ENCODE data around the gene CLEC20A. TPM values are rescaled to one million over a fixed set of nuclear protein-coding genes. Genes with fewer than 3 reads are reported as not detected.

Gene CLEC20A
- total and polyA plus RNA-seq, 2 of the 8 experiments (the other 6 are each of a cell fraction or from before 2014, with no cell fraction given), result not detected

DNA sequence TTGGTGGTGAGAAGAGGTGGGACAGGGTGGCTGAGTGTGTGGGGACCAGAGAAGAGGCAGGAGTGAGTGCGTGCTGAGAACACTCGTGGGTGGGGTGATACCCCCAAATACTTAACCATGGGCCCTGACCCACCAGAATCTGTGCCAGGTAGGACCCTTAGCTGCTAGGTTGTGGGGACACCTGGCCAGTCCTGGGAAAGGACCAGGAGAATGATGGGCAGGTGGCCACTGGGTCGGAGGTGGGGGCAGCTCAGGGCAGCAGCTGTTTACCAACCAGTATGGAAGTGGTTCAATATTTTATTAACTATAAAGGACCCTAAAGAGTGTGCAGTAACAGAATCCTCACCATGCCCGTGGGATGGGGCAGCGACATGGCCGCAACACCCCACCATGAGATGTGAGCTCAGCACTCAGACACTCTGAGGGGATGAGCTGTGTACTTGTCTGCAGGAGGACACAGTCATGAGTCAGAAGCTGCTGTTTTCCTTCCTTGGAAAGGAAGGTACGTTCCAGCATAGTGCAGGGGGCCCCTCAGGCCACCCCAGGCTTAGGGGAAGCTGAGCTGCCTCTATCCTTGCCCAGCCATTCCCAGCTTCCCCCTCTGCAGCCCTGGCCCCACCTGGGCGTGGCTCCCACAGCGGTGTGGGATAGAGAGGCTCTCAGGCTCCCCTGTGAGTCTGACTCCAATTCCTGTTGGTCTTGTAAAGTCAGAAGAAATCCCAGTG lies 41.6 kb upstream of the CLEC20A start:
- Histone ChIP-seq H3K4me2 (ENCODE audit: insufficient read depth in 1 of 2, low read depth in 2 of 2, low read length in 2 of 2) (no peak overlapping the region), H3K9ac (replicated peaks in 1 of 4; ENCODE audit: extremely low read depth in 1 of 4, low read depth in 3 of 4, low read length in 3 of 4) (no peak overlapping the region)

More for the DNA sequence above, 41.6 kb upstream of the CLEC20A start:
- Histone ChIP-seq H3K9me3 (ENCODE audit: insufficient read depth in 2 of 2, low read depth in 1 of 2, low read length in 1 of 2) (no peaks in the 10 kb centered on the region), H4K5ac (ENCODE audit: insufficient read length, low read depth, low read length) (no peak overlapping the region), H3K27ac (ENCODE audit: low read depth, low read length) (no peak overlapping the region), H3K4ac (replicated peaks; ENCODE audit: insufficient read length, low read depth, low read length) (no peak overlapping the region), H3K79me2 (ENCODE audit: control insufficient read depth in 1 of 2, insufficient read depth in 2 of 2, low read length in 2 of 2) (no peaks in the 10 kb centered on the region), H3K23me2 (ENCODE audit: low read depth, low read length) (peaks cover 10% of the 10 kb centered on the region), H3K18ac (ENCODE audit: extremely low read depth, low read length) (no peak overlapping the region), H3K56ac (replicated peaks; ENCODE audit: insufficient read length, low read depth, low read length) (no peak overlapping the region), H3K36me3 (ENCODE audit: control insufficient read depth in 2 of 4, insufficient read depth in 4 of 4, low read length in 3 of 4) (no peaks in the 10 kb centered on the region), H3K79me1 (ENCODE audit: low read depth, low read length) (no peaks in the 10 kb centered on the region), H2AK5ac (ENCODE audit: low read depth, low read length) (no peak overlapping the region), H3K4me1 (replicated peaks in 1 of 4; ENCODE audit: control insufficient read depth in 3 of 4, insufficient read depth in 4 of 4, low read length in 3 of 4) (peaks cover 0 to 7% (median 3%) of the 10 kb centered on the region in 4 experiments; a peak in 2 of 7 replicates), H4K91ac (replicated peaks; ENCODE audit: insufficient read length, low read length) (no peak overlapping the region), H3K14ac (ENCODE audit: insufficient read length) (no peak overlapping the region), H4K8ac (ENCODE audit: extremely low read depth, insufficient read depth, low read length) (no peak overlapping the region), H2BK15ac (ENCODE audit: low read length) (no peak overlapping the region), H2BK120ac (replicated peaks; ENCODE audit: low read depth, low read length) (no peak overlapping the region), H4K20me1 (replicated peaks in 1 of 2; ENCODE audit: control insufficient read depth in 1 of 2, insufficient read depth in 2 of 2, low read length in 2 of 2) (no peaks in the 10 kb centered on the region), H2AFZ (ENCODE audit: low read length) (no peak overlapping the region), H3K27me3 (replicated peaks in 1 of 4; ENCODE audit: control insufficient read depth in 3 of 4, extremely low read depth in 1 of 4, insufficient read depth in 3 of 4, low read length in 3 of 4) (no peaks in the 10 kb centered on the region; a peak in 1 of 7 replicates), H2BK20ac (ENCODE audit: low read length) (no peak overlapping the region), H3K23ac (ENCODE audit: insufficient read length) (no peak overlapping the region), H2BK5ac (ENCODE audit: low read depth, low read length) (no peak overlapping the region), H2BK12ac (ENCODE audit: low read depth, low read length) (no peak overlapping the region), H3K4me3 (ENCODE audit: extremely low read depth in 1 of 4, insufficient read depth in 2 of 4, low read depth in 3 of 4, low read length in 4 of 4) (no peak overlapping the region)
- POLR2A ChIA-PET (ENCODE audit: partially characterized antibody), result interaction anchor here (1.4 to 6.0 kb wide), 2 partner anchors 9 to 187 kb away, joined by 3 to 21 read pairs; partner anchors contain the start of gene RALGPS2
- TF ChIP-seq CHD2 (IDR thresholded peaks at IDR 0.05; ENCODE audit: low read length) (no peak), ZNF274 (IDR thresholded peaks at IDR 0.05; ENCODE audit: borderline replicate concordance, extremely low read depth, low read length) (no peak), TAF1 (IDR thresholded peaks at IDR 0.05; ENCODE audit: low read depth, low read length) (no peak), CBX5 (IDR thresholded peaks at IDR 0.05; ENCODE audit: low read depth, low read length) (no peak), SAP30 (IDR thresholded peaks at IDR 0.05; ENCODE audit: insufficient read depth, insufficient replicate concordance, low read length) (no peak)
- WGBS, 2 experiments (ENCODE audit: extremely low coverage in 1 of 2, insufficient coverage in 1 of 2, insufficient read length in 1 of 2, insufficient replicate concordance in 2 of 2, low coverage in 1 of 2, low lambda C conversion rate in 2 of 2, missing lambda C conversion rate in 1 of 2), result 92% methylated on average over 9 of the region's 9 CpGs; no CpG with 5 or more reads in 1 of the 2 experiments
- DNase-seq (ENCODE audit: low read depth in 1 of 2, low spot score in 2 of 2) (no peak), FAIRE-seq (no peak)
- CTCF ChIA-PET (ENCODE audit: partially characterized antibody), result interaction anchor here (0.6 to 9.1 kb wide), 12 partner anchors 8 to 486 kb away, joined by 3 to 92 read pairs (median 4); no protein-coding TSS in a partner anchor

Measured in H1 (cell line).